ENCODE measurements around the gene PAPOLG.
"Not testable (repeated sequence)": the region's sequence is repeated elsewhere in the genome, so short reads cannot be mapped to it uniquely, and the experiment has no call there.

Gene PAPOLG

DNA sequence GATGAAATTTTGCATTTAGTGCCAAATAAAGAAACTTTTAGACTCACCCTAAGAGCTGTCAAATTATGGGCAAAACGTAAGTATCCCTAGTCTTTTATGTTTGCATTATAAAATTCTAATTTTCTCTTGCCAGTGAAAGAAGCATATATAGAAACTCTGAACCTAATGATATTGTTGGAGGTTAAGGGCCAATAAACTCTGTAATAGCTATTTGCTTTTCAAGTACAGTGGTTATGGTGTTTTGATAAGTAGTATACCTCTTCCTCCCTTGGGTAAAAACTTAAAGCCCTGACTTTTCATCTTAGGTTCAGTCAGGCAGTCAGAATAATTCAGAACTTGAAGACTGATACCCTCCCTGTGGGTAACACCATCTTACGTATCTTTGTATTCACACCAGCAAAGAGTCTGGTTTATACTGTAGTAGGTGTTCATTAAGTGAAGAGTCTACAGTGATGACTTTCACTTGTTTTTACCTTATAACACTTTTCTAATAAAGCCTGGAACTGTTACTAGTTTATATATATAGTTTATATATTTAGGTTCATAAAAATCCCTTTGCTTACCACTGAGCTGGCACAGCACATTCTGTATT is 19.1 kb downstream of the PAPOLG start:
- no peak for DNase-seq

DNA sequence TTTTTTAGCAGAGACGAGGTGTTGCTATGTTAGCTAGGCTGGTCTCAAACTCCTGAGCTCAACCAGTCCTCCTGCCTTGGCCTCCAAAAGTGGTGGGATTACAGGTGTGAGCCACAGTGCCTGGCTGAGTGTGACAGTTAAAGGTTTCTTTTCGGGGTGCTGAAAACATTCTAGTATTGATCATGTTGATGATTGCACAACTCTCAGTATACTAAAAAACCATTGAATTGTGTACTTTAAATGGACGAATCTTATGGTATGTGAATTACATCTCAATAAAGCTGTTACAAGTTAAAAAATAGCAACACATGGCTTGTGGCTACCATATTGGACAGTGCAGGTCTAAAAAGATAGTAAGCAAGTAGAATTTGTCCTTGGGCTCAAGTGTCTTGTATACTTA is 22.3 kb downstream of the PAPOLG start:
- no peak for DNase-seq

DNA sequence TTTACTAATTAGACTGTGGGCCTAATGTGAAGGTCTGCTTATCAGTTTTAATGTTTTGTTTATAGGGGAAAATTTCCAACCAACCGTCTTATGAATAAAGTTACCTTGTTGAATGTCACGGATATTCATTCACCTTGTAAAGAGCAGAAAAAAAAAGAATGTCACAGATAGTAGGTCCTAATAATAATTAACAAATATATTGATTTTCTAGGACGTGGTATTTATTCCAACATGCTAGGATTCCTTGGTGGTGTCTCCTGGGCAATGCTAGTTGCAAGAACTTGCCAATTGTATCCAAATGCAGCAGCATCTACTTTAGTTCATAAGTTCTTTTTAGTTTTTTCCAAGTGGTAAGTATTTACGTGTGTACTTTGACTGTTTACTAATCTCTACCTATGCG is 23.4 kb downstream of the PAPOLG start:
- no peak for DNase-seq

- DNase-seq: no peak
Measured at GRCh38 chr2:60780721-60781120, 24.7 kb downstream of the PAPOLG start.

DNA sequence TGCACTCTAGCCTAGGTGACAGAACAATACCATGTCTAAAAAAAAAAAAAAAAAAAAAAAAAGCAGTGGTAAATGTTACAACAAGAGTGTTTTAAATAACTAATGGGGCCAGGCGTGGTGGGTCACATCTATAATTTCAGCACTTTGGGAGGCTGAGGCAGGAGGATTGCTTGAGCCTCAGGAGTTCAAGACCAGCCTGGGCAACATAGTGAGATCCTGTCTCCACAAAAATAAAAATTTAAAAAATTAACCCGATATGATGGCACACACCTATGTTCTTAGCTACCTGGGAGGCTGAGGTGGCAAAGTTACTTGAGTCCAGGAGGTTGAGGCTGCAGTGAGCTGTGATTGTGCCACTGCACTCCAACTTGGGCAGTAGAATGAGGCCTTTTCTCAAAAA is 37.1 kb downstream of the PAPOLG start:
- DNase-seq: no peak

DNA sequence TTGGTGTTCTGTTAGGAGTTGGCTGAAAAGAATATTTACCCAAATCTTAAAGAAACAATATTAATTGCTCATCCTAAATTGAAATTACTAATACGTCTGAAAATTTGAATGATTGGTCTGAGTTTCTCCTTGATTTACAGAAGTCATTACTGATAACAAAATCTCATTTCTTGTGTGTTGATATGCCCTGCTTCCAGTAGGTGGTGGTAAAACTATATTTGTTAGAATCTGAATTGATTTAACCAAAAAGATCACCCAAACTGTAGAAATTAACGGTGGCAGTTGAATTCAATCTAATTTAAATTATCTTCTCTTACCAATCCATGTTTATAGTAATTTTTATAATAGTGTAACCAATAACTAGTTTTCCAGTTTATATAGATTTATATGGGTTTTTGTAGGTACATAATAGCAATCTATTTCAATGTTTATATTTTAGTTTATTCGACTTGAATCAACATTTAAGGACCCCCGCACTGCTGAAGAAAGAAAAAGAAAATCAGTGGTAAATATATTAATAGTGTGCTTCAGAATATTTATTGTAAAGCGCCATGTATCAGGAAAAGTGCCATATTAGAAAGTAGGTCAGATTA is 38.3 kb downstream of the PAPOLG start:
- no peak for DNase-seq

DNA sequence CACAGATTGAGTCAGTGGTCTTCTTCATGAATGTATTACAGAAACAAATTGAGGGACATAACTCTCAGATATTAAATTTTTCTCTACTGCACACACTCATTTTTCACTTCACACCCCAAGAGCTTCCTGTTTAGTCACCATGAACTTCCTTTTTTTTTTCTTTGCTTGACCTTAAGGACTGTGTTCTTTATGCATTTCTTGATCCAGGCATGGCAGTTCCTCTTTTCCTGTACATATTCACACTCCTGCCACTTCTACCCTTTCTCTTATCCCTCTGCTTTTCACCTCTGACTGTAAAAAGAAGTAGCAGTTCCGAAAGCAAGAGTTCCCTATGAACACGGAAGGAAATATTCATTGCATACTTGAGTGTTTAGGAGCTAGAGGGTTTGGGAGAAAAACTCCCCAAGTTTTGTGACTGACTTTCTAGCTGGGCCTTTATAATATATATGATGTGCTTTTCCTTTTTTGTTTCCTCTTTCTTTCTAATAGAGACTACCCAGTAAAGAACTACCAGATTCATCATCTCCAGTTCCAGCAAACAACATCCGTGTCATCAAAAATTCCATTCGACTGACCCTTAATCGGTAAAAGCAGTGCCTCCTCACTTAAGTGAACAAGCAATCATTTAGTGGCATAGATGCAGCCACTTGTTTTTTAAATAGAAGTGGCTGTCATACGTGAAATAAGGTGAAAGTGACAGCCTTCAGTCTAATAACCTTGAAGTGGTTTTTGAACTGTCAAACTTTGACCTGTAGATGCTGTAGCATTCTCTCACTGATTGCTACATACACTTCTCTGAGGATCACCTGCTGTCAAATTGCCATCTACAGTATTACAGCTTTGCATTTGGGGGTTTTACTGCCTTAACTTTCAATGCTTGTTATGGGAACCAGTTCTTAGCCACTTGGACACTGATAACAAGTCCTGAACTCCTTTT is 40.8 kb downstream of the PAPOLG start:
- DNase-seq: no peak

GRCh38 chr2:60804473-60804872 is 48.4 kb downstream of the PAPOLG start:
- no peak for DNase-seq

DNA sequence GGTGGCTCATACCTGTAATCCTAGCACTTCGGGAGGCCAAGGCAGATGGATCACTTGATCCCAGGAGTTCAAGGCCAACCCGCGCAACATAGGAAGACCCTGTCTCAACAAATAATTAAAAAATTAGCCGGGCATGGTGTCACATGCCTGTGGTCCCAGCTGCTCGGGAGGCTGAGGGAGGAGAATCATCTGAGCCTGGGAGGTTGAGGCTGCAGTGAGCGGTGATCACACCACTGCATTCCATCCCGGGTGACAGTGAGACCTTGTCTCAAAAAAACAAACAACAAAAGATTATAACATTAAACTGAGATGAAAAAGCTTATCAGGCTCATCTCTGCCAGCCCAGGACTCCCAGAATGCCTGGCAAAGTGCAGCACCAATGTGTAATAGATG is 50.5 kb downstream of the PAPOLG start:
- DNase-seq: no peak

DNA sequence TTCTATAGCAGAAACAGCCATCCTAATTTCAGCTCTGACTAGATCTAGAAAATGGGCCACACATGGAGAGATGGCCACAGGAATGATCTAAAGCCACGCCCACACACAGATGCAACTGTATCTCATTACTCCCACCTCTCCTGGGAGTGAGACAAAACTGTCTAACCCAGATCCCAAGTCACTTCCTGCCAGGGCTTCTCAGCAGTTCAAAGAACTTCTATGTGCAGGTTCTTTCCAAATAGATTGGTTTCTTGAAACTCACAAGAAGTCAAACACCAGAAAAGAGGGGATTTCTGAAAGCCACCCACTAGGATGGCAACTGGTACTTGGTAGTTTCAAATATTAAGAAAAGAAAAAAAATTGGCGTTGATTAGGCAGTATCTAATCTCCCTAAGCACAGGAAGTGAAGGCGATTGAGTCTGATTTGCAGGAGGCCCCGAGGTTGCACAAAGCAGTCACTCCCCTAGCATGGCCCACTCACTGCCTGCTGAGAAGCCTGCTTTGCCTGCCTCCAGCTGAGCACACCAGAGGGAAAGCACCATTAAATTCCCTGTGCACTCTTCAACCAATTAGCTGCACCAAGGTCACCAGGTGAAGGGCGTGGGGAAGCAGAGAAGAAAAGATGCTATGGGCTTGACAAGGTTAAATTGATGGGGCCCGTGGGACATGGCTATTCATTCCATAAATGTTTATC is 51.1 kb downstream of the PAPOLG start:
- peak; percentile 22 for DNase-seq

DNA sequence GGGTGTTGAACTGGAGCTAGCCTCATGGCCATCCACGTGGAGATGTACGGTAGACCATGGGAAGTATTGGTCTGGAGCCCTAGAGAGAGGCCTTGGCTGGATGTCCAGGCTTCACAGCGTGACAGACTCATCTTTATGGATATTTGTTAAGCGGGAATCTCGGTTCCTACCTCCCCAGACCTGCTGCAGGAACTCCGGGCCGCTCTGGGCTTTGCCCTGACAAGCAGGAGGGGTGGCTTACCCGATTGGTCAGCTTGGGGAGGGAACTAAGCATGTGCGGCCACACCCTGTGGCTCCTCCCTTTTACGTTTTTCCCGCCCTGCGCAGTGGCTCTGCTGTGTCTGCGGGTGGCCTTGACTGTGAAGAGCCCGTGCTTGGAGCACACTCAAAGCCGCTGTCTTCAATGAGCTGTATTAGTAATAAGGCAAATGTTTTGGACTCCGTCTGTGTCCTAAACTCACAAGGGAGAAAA is 52.3 kb downstream of the PAPOLG start:
- DNase-seq: no peak

- DNase-seq: no peak
Measured at GRCh38 chr2:60811491-60812375, 55.7 kb downstream of the PAPOLG start.

- not testable (repeated sequence) for DNase-seq
Measured at GRCh38 chr2:60817191-60817590, 61.1 kb downstream of the PAPOLG start.

DNA sequence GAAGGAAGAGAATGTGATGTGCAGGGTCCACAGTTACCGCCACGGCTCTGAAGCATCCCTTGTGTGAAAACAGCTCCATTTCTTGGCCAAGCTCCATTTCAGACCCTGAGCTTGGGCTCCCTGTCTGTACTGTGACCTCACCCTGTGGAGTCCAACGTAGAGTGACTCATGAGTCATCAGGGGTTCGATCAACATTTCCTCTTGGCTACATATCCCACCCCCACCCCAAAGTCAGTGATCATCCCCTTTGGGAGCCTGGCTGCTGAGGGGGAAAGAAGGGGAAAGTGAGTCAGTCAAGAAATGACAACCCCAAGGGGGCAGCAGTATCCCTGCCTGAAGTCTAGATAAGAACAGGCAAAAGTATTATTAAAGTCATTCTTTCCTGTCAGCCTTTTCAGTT is 62.2 kb downstream of the PAPOLG start:
- no peak for DNase-seq

DNA sequence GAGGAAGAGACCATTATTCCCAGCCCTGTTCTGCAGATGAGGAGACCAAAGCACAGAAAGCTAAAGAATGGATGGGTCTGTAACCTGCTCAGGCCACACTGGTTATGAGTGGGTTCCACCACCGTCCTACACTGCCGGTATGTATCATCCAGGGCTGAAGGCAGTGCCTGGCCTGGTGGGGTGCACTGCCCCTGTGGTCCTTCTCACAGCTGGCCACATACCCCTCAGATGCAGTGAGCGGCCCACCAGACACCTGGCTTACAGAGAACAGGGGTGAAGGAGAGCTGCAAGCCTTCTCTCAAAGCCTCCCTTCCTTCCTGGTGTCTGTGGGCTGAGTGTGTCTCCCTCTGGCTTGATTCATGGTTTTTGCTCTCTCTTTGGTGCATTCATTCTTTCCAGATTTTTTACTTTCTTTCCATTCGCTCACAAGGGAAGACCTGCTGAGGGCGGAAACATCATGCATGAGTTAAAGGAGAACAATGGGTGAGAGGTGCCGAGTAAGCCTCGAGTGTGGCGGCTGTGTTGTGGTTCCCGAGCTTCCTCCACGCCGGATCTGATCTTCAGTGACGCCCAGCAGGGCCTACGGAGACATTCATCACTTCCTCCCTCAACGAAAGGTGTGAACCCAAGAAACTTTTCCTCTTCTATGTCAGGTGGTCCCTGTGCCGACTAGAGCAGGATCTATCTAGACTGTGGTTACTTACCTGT is 63.2 kb downstream of the PAPOLG start:
- no peak for DNase-seq

GRCh38 chr2:60819936-60820335 is 63.9 kb downstream of the PAPOLG start:
- DNase-seq: no peak

GRCh38 chr2:60820416-60821132 is 64.5 kb downstream of the PAPOLG start:
- no peak for DNase-seq

DNA sequence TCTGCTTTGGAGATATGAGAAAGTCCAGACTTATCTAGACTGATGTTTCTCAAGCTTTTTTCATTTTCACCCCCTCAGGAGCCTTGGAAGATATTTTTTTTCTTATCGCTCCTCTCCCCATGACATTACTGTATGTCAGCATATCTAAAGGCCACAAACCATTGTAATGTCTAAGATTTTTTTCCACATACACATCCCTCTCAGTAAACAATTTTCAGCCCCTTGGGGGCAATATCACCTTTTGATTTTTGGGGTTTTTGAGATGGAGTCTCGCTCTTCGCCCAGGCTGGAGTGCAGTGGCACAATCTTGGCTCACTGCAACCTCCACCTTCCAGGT is 65.0 kb downstream of the PAPOLG start:
- DNase-seq: no peak

DNA sequence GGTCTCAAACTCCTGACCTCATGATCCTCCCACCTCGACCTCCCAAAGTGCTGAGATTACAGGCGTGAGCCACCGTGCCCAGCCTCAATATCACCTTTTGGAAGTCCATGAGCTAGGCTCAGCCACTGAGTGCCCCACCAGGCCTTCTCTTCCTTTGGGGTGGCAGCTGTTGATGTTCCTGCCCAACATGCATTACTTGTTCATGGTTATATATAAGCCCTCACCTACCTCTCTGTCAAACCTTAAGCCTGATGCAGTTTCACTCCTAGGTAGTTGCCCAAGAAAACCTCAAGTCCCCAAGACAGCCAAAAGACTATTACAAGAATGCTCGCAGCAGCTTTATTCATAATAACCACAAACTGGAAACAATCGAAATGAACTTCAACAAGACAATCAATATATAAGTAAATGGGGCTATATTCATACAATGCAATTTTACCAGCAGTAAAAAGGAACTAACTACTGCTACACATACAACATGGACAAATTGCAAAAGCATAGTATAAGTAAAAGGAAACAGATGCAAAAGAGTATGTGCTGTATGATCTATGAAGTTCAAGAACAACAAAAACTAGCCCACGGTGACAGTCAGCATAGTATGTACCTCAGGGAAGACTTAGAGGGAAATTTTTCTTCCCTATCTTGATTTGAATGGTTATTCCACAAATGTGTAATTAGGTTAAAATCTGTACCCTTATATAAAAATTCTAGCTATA is 65.7 kb downstream of the PAPOLG start:
- DNase-seq: no peak

GRCh38 chr2:60822987-60823386 is 66.9 kb downstream of the PAPOLG start:
- DNase-seq: no peak
